Sigmoid colon (tissue), 7 donors: ENCODE results near the gene CHN2. TPM values are rescaled to one million over a fixed set of nuclear protein-coding genes. Genes with fewer than 3 reads are reported as not detected.

Experiments
- DNase-seq: peaks from one replicate; pipeline ENCODE4 v3.0.0-alpha.2; 2019
- H3K27ac ChIP-seq, 4 donors: fragments of 200-600 bp; sonication (generic); one replicate each; pipeline ENCODE4 v1.5.1; 2016 to 2019; ENCODE audit warnings: mild to moderate bottlenecking in 1 of 4
- H3K27me3 ChIP-seq, 3 donors: fragments of 200-600 bp; sonication (generic); one replicate each; pipeline ENCODE4 v1.5.1; 2019; ENCODE audit warnings: mild to moderate bottlenecking in 1 of 3
- H3K36me3 ChIP-seq, 4 donors: fragments of 200-600 bp; sonication (generic); one replicate each; pipeline ENCODE4 v1.5.1; 2016 to 2019
- H3K4me1 ChIP-seq, 4 donors: fragments of 200-600 bp; sonication (generic); one replicate each; pipeline ENCODE4 v1.5.1; 2017 to 2019
- H3K4me3 ChIP-seq, 4 donors: fragments of 200-600 bp; sonication (generic); one replicate each; pipeline ENCODE4 v1.5.1; 2017 to 2019; ENCODE audit warnings: mild to moderate bottlenecking in 2 of 4, moderate library complexity in 1 of 4
- H3K9me3 ChIP-seq, 4 donors: fragments of 200-600 bp in 3 of 4; sonication (generic) in 3 of 4; one replicate each; pipeline versions ENCODE4 v1.5.1 to v1.6.1; 2013 to 2019
- EP300 ChIP-seq, 4 donors: sonication (generic); formaldehyde crosslinking; IDR thresholded peaks; one replicate each; pipeline ENCODE4 v1.6.1; 2017; ENCODE audit warnings: antibody characterized with exemption in 4 of 4
- POLR2A ChIP-seq, 2 donors: fragments of 450-650 bp; IDR thresholded peaks; one replicate each; pipeline ENCODE4 v1.6.1; 2016; ENCODE audit warnings: antibody characterized with exemption in 2 of 2, mild to moderate bottlenecking in 2 of 2, moderate library complexity in 2 of 2
- POLR2AphosphoS5 ChIP-seq, 4 donors: sonication (generic); formaldehyde crosslinking; IDR thresholded peaks; one replicate each; pipeline ENCODE4 v1.6.1; 2017; ENCODE audit warnings: antibody characterized with exemption in 4 of 4
- WGBS, 2 donors: extraction: QIAGEN DNeasy Blood & Tissue Kit; methylation state at CpG; one replicate each; pipeline ENCODE4 v1.1.7; 2013; 5-methylcytosine and 5-hydroxymethylcytosine counted together
- intact Hi-C: fragments of 100-400 bp; cut with DNase I; formaldehyde crosslinking; loops from one replicate; pipeline ENCODE4 v1.15.1; 2023
- polyA plus RNA-seq, 3 donors: library from polyadenylated mRNA; stranded (reverse); fragments of 200-250 nt; gene quantifications; one replicate each; pipeline ENCODE4 v1.2.3, GENCODE V29; 2013
- total RNA-seq, 4 donors: library from RNA; depleted of rRNA; stranded (reverse); fragments of >200 nt; gene quantifications; one replicate each; pipeline ENCODE4 v1.1.0, GENCODE V29; 2016
- TF ChIP-seq, protein P1 (sequence below), 4 experiments: fragments of 450-650 bp in 3 of 4; fragments of 200-600 bp in 1 of 4; IDR thresholded peaks; one replicate each; pipeline ENCODE4 v1.5.1; 2016 to 2019; ENCODE audit warnings: antibody characterized with exemption in 4 of 4, mild to moderate bottlenecking in 3 of 4, moderate library complexity in 2 of 4
- donor health status: healthy with polysubstance abuse.
- donor health status: Bipolar disorder and iron deficiency.
- donor health status: healthy.

The CHN2 gene
- total and polyA plus RNA-seq, 7 donors, result 4.2 to 37.7 (median 15.8) TPM

DNA sequence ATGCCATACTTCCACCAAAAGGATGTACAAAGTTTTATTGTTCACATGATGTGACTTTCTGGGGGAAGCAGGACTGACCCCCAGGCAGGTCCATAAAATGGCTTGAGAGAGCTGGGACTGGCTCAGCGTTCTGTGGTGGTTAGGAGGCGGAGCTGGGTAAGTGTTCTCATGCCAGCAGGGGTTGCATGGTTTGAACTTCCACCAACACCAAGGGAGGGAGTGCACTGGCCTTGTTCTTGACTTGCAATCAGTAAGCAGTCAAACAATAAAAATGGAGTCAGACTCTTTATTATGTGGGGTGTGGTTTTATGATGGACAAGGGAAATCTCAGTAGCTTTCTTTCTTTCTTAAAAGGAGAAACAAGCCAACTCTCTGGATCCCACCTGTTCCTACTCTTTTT, 273.6 kb downstream of the CHN2 start:
- WGBS, 2 donors, result 11 to 69% methylated on average over 2 of the region's 2 CpGs

DNA sequence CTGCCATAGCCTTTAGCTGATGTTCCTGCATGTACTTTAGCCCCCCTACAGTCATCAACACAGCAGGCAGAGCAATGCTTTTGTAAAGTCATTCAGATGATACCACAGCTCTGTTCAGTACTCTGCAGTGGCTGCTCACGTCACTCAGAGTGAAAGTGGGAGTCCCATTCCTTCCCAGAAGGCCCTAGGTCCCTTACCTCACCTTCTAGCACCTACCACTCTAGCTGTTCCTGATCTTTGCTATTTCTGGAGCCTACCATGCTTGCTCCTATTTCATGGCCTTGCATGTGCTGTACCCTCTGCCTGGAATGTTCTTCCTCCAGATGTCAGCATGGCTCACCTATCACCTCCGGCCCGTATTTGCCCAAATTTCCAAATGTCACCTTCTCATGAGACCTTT, 274.7 kb downstream of the CHN2 start:
- no peak for TF ChIP-seq EP300 (IDR thresholded peaks at IDR 0.05)

More for the DNA sequence above, 273.6 kb downstream of the CHN2 start:
- Histone ChIP-seq H3K9me3 (no peaks in the 10 kb centered on the region), H3K4me3 (no peak overlapping the region), H3K36me3 (no peaks in the 10 kb centered on the region), H3K27ac (no peak overlapping the region), H3K27me3 (no peaks in the 10 kb centered on the region), H3K4me1 (no peaks in the 10 kb centered on the region)
- intact Hi-C loops, result no loop called here
- TF ChIP-seq POLR2AphosphoS5 (IDR thresholded peaks at IDR 0.05) (no peak), EP300 (IDR thresholded peaks at IDR 0.05) (no peak), POLR2A (IDR thresholded peaks at IDR 0.05) (no peak)
- TF ChIP-seq, protein P1, sequence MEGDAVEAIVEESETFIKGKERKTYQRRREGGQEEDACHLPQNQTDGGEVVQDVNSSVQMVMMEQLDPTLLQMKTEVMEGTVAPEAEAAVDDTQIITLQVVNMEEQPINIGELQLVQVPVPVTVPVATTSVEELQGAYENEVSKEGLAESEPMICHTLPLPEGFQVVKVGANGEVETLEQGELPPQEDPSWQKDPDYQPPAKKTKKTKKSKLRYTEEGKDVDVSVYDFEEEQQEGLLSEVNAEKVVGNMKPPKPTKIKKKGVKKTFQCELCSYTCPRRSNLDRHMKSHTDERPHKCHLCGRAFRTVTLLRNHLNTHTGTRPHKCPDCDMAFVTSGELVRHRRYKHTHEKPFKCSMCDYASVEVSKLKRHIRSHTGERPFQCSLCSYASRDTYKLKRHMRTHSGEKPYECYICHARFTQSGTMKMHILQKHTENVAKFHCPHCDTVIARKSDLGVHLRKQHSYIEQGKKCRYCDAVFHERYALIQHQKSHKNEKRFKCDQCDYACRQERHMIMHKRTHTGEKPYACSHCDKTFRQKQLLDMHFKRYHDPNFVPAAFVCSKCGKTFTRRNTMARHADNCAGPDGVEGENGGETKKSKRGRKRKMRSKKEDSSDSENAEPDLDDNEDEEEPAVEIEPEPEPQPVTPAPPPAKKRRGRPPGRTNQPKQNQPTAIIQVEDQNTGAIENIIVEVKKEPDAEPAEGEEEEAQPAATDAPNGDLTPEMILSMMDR (IDR thresholded peaks at IDR 0.05), result no peak
- no peak for DNase-seq

DNA sequence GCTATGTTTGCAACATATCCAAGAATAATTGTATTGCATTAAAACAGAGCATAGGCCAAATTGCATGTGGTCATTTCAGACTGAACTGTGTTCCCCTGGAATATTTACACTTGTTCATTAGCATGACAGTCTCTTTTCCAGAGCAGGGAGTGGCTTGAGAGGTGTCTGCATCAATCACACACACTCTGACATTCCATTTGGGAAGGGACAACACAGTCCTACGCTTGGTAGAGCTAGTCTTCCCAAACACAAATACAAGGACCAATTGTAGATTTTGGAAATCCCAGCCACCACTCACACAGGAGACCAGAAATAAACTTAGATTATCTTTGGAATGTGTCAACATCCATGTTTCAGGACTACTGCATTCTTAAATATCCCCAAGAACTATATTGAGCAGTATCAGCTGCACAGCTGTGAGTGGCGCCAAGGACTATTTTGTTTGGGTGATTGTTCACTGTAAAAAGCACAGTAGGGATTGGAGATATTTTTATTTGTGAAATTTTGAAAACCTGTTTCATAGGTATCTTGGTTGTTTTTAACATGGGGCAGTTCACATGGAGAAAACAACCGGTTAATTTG, 275.5 kb downstream of the CHN2 start:
- no peak for DNase-seq
- H3K4me1 ChIP-seq, result no peaks in the 10 kb centered on the region
- H3K9me3 ChIP-seq, result no peaks in the 10 kb centered on the region
- 88 to 92% methylated on average over 3 of the region's 3 CpGs for WGBS, 2 donors
- no peak overlapping the region for H3K4me3 ChIP-seq
- no peaks in the 10 kb centered on the region for H3K27me3 ChIP-seq
- TF ChIP-seq POLR2A (IDR thresholded peaks at IDR 0.05), result no peak
- TF ChIP-seq POLR2AphosphoS5 (IDR thresholded peaks at IDR 0.05), result no peak
- no peak for TF ChIP-seq EP300 (IDR thresholded peaks at IDR 0.05)
- TF ChIP-seq, protein P1 (IDR thresholded peaks at IDR 0.05), result no peak
- intact Hi-C loops, result no loop called here
- H3K36me3 ChIP-seq, result no peaks in the 10 kb centered on the region
- no peak overlapping the region for H3K27ac ChIP-seq

More for the DNA sequence above, 274.7 kb downstream of the CHN2 start:
- H3K9me3 ChIP-seq, result no peaks in the 10 kb centered on the region
- intact Hi-C loops, result no loop called here
- H3K36me3 ChIP-seq, result no peaks in the 10 kb centered on the region
- no peak overlapping the region for H3K4me3 ChIP-seq
- 88 to 90% methylated on average over 3 of the region's 3 CpGs for WGBS, 2 donors
- no peak overlapping the region for H3K27ac ChIP-seq
- no peaks in the 10 kb centered on the region for H3K27me3 ChIP-seq
- no peaks in the 10 kb centered on the region for H3K4me1 ChIP-seq
- DNase-seq, result no peak

DNA sequence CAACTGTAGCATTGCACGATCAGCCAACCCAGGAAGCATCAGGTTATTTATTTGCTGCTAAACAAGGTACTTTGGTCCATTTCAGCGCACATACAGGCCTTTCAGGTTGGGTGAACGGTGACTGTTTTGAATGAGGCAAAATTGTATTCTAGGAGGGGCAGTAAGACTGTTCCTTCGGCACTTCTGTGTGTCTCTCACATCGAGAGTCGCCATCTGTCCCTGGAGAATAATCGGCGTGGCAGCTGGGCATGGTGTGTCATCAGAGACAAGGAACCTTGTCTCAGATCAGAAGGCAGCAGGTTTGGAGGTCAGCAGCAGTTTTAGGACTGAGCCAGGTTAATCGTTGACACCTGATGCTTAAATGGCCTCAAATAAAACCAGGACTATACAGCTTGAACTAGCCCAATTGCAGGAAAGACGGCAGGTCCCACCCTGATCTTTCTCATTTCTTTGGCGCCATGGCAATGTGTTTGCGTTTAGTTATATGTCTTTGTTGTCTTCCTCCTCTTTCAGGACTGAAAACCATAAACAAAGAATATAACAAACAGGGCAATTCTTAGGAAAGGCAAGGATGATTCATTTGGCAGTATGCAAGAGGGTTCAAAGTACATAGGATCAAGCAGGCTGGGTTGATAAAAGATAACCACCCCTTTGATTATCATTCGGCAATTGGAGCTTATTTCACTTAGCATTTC, 277.0 kb downstream of the CHN2 start:
- TF ChIP-seq, protein P1 (IDR thresholded peaks at IDR 0.05), result no peak
- TF ChIP-seq POLR2AphosphoS5 (IDR thresholded peaks at IDR 0.05) (no peak), EP300 (IDR thresholded peaks at IDR 0.05) (no peak), POLR2A (IDR thresholded peaks at IDR 0.05) (no peak)
- DNase-seq, result no peak
- WGBS, 2 donors, result 17 to 64% methylated on average over 13 of the region's 13 CpGs
- H3K36me3 ChIP-seq, result no peaks in the 10 kb centered on the region
- H3K9me3 ChIP-seq, result no peaks in the 10 kb centered on the region
- no peak overlapping the region for H3K4me3 ChIP-seq
- H3K4me1 ChIP-seq, result no peaks in the 10 kb centered on the region
- H3K27ac ChIP-seq, result no peak overlapping the region
- intact Hi-C loops, result no loop called here
- H3K27me3 ChIP-seq, result no peaks in the 10 kb centered on the region

DNA sequence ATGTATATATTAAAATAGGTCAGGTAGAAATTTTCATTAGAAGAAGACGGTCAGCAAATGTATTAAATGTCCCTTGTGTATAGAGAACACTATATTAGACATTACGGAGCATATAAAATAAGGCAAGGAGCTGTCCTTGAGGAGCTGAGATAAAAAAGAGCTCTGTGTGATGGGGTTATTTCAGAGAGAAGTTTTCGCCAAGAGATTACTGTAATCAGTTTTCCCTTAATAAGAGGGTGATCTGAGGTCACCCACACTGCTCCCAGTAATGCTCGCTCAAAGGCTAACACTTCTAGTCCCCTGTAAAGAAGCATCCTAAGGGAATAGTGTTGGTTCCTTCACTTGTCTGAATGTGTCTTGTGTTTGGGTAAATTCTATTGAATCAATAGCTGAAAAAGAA, 282.3 kb downstream of the CHN2 start:
- intact Hi-C loops, result no loop called here
- peaks cover 0 to 29% (median 27%) of the 10 kb centered on the region in 4 donors for H3K4me1 ChIP-seq
- no peak for DNase-seq
- no peaks in the 10 kb centered on the region for H3K9me3 ChIP-seq
- 87 to 97% methylated on average over 4 of the region's 4 CpGs for WGBS, 2 donors
- no peak overlapping the region for H3K4me3 ChIP-seq
- no peaks in the 10 kb centered on the region for H3K36me3 ChIP-seq
- no peaks in the 10 kb centered on the region for H3K27me3 ChIP-seq
- TF ChIP-seq EP300 (IDR thresholded peaks at IDR 0.05), result no peak
- TF ChIP-seq POLR2AphosphoS5 (IDR thresholded peaks at IDR 0.05), result no peak
- TF ChIP-seq, protein P1 (IDR thresholded peaks at IDR 0.05), result no peak
- TF ChIP-seq POLR2A (IDR thresholded peaks at IDR 0.05), result no peak
- H3K27ac ChIP-seq, result no peak overlapping the region
